Activated CD8-positive, alpha-beta T cell treated with anti-CD3 and anti-CD28 coated beads for 36 hours (primary cell): Measurements from ENCODE around the gene TCHH. TPM values are rescaled to one million over a fixed set of nuclear protein-coding genes. Genes with fewer than 3 reads are reported as not detected.
A peak's percentile ranks its signal among the peaks of the same experiment; 100 is the strongest.

Experiments used
- ATAC-seq: fragments of 200-7000 bp; cut with Tn5 transposase; one replicate; pipeline ENCODE4 v1.10.0; 2021; ENCODE audit warnings: mild to moderate bottlenecking, moderate library complexity
- CTCF ChIA-PET: fragments of 350-600 bp; sonication (Branson Sonifier 250); formaldehyde crosslinking; loops from one replicate; lab custom pipeline; 2021; ENCODE audit warnings: antibody characterized with exemption; lab: Charles Lee
- POLR2A ChIA-PET: fragments of 350-600 bp; sonication (Branson Sonifier 250); formaldehyde crosslinking; loops from one replicate; lab custom pipeline; 2021; ENCODE audit warnings: antibody characterized with exemption; lab: Charles Lee
- DNase-seq: peaks from one replicate; pipeline ENCODE4 v3.0.0-alpha.2; 2020
- H3K27ac Mint-ChIP-seq: one replicate; pipeline ENCODE4 v1.8.0; 2021; ENCODE audit warnings: mild to moderate bottlenecking, mixed read lengths
- H3K27me3 Mint-ChIP-seq: one replicate; pipeline ENCODE4 v1.8.0; 2021; ENCODE audit warnings: mixed read lengths
- H3K36me3 Mint-ChIP-seq: one replicate; pipeline ENCODE4 v1.8.0; 2021; ENCODE audit warnings: low read depth, mixed read lengths
- H3K4me1 Mint-ChIP-seq: one replicate; pipeline ENCODE4 v1.8.0; 2021; ENCODE audit warnings: low read depth, mixed read lengths
- H3K4me3 Mint-ChIP-seq: one replicate; pipeline ENCODE4 v1.8.0; 2021; ENCODE audit warnings: mild to moderate bottlenecking, moderate library complexity, mixed read lengths
- H3K9me3 Mint-ChIP-seq: one replicate; pipeline ENCODE4 v1.8.0; 2021; ENCODE audit warnings: mixed read lengths
- CTCF ChIP-seq: fragments of 200-600 bp; IDR thresholded peaks from one replicate; pipeline ENCODE4 v1.8.0; 2022; ENCODE audit warnings: antibody characterized with exemption, mild to moderate bottlenecking
- intact Hi-C: fragments of 100-400 bp; cut with micrococcal nuclease; formaldehyde crosslinking; loops from one replicate; pipeline ENCODE4 v1.10.0; 2022
- total RNA-seq, 2 experiments: library from RNA; stranded (reverse); gene quantifications; one replicate each; pipeline ENCODE4 v1.2.3, GENCODE V29; 2021

TCHH gene
- total RNA-seq, 2 experiments from 2014 or later: not detected

- ChIA-PET POLR2A (interaction anchor here (1.1 to 1.4 kb wide), 5 partner anchors 9 to 259 kb away, joined by 3 to 5 read pairs (median 4); partner anchors contain the start of gene S100A11), CTCF (interaction anchor here (0.9 to 8.9 kb wide), 10 partner anchors 9 to 347 kb away, joined by 3 to 82 read pairs (median 6); no protein-coding TSS in a partner anchor)
- peak; percentile 49 for ATAC-seq
- Mint-ChIP-seq H3K9me3 (no peaks in the 10 kb centered on the region), H3K36me3 (peaks cover 4% of the 10 kb centered on the region), H3K4me1 (peaks cover 4% of the 10 kb centered on the region), H3K27ac (no peak overlapping the region), H3K27me3 (peaks cover 20% of the 10 kb centered on the region), H3K4me3 (no peak overlapping the region)
- DNase-seq: peak; percentile 45
- TF ChIP-seq CTCF: no peak
- intact Hi-C loops: no loop called here
Observed at GRCh38 chr1:152111515-152111968, 3.7 kb downstream of the TCHH start.

GRCh38 chr1:152110860-152111514, 4.3 kb downstream of the TCHH start:
- ChIA-PET CTCF (interaction anchor here (1.1 to 8.9 kb wide), 9 partner anchors 22 to 348 kb away, joined by 3 to 82 read pairs (median 8); no protein-coding TSS in a partner anchor), POLR2A (interaction anchor here (0.7 to 1.4 kb wide), 5 partner anchors 8 to 347 kb away, joined by 3 to 5 read pairs (median 3); partner anchors contain the start of gene S100A11)
- Mint-ChIP-seq H3K27me3 (peaks cover 19% of the 10 kb centered on the region), H3K36me3 (peaks cover 4% of the 10 kb centered on the region), H3K4me1 (peaks cover 4% of the 10 kb centered on the region), H3K4me3 (no peak overlapping the region), H3K9me3 (no peaks in the 10 kb centered on the region), H3K27ac (no peak overlapping the region)
- TF ChIP-seq CTCF: no peak
- DNase-seq: peak; percentile 43
- ATAC-seq: peak; percentile 66
- intact Hi-C loops: no loop called here

- DNase-seq (peak; percentile 44), ATAC-seq (peak; percentile 66)
- ChIA-PET CTCF (interaction anchor here (1.1 to 8.9 kb wide), 9 partner anchors 23 to 348 kb away, joined by 3 to 82 read pairs (median 8); no protein-coding TSS in a partner anchor), POLR2A (interaction anchor here (0.7 to 1.3 kb wide), 3 partner anchors 30 to 348 kb away, joined by 3 to 5 read pairs (median 3); no protein-coding TSS in a partner anchor)
- Mint-ChIP-seq H3K4me1 (peaks cover 4% of the 10 kb centered on the region), H3K27ac (no peak overlapping the region), H3K9me3 (no peaks in the 10 kb centered on the region), H3K4me3 (no peak overlapping the region), H3K36me3 (peaks cover 4% of the 10 kb centered on the region), H3K27me3 (peaks cover 18% of the 10 kb centered on the region)
- TF ChIP-seq CTCF: no peak
- intact Hi-C loops: no loop called here
Observed at GRCh38 chr1:152110365-152110859, 4.8 kb downstream of the TCHH start.

GRCh38 chr1:152109998-152110294, 5.3 kb downstream of the TCHH start:
- H3K4me3 Mint-ChIP-seq: no peak overlapping the region
- DNase-seq: no peak
- ATAC-seq: no peak
- no peak overlapping the region for H3K27ac Mint-ChIP-seq
- peaks cover 19% of the 10 kb centered on the region for H3K27me3 Mint-ChIP-seq
- H3K9me3 Mint-ChIP-seq: no peaks in the 10 kb centered on the region
- peaks cover 4% of the 10 kb centered on the region for H3K36me3 Mint-ChIP-seq
- TF ChIP-seq CTCF: no peak
- CTCF ChIA-PET: interaction anchor here (1.3 to 8.9 kb wide), 7 partner anchors 57 to 349 kb away, joined by 3 to 82 read pairs (median 10); no protein-coding TSS in a partner anchor
- intact Hi-C loops: no loop called here
- peaks cover 4% of the 10 kb centered on the region for H3K4me1 Mint-ChIP-seq
- POLR2A ChIA-PET: interaction anchor here (1.3 kb wide), 1 partner anchor 50 kb away, joined by 3 read pairs; no protein-coding TSS in a partner anchor
